Choroid plexus epithelial cell (primary cell): ENCODE results near the gene CCDC154.
"Not testable (repeated sequence)": the region's sequence is repeated elsewhere in the genome, so short reads cannot be mapped to it uniquely, and the experiment has no call there.

Experiments used
- DNase-seq: peaks from one replicate; pipeline ENCODE4 v3.0.0-alpha.2; 2010; ENCODE audit warnings: low read depth
- H3K4me3 ChIP-seq: 2 replicates; pipeline ENCODE4 v1.5.1; 2011; ENCODE audit warnings: low read depth, mild to moderate bottlenecking, control low read depth, low read length, moderate library complexity
- TF ChIP-seq, protein P1 (sequence below): conservative IDR thresholded peaks from 2 replicates; pipeline ENCODE4 v1.5.1; 2011; ENCODE audit warnings: low read depth, mild to moderate bottlenecking, control low read depth, inconsistent platforms, low read length, moderate library complexity

The CCDC154 gene

DNA sequence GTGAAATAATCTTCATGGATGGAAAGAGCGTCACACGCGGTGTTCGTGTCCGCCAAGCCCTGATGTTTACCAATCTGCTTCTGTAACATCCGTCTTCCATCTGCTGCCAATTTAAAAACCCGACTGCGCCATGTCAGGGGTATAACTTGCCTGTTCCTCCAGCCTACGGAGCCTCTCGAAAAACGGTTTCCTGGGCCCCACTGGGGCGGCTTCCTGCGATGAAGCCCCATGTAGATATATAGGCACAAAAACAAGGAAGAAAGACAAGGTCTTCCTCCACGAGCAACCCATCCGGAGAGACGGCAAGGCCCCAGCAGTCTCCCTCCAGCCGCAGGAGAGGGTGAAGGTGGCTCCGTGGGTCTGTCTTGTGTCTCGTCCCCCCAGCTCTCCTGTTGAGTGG lies 44.3 kb upstream of the CCDC154 start, which contains the start of gene PTX4:
Gene PTX4 (minus strand): TSS at position 326 of the 400 bp plus-strand sequence. CDS start 35 bp downstream, at position 291.
- TF ChIP-seq, protein P1, sequence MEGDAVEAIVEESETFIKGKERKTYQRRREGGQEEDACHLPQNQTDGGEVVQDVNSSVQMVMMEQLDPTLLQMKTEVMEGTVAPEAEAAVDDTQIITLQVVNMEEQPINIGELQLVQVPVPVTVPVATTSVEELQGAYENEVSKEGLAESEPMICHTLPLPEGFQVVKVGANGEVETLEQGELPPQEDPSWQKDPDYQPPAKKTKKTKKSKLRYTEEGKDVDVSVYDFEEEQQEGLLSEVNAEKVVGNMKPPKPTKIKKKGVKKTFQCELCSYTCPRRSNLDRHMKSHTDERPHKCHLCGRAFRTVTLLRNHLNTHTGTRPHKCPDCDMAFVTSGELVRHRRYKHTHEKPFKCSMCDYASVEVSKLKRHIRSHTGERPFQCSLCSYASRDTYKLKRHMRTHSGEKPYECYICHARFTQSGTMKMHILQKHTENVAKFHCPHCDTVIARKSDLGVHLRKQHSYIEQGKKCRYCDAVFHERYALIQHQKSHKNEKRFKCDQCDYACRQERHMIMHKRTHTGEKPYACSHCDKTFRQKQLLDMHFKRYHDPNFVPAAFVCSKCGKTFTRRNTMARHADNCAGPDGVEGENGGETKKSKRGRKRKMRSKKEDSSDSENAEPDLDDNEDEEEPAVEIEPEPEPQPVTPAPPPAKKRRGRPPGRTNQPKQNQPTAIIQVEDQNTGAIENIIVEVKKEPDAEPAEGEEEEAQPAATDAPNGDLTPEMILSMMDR: no peak
- no peak for DNase-seq
- H3K4me3 ChIP-seq: no peak within 1 kb of the TSS

DNA sequence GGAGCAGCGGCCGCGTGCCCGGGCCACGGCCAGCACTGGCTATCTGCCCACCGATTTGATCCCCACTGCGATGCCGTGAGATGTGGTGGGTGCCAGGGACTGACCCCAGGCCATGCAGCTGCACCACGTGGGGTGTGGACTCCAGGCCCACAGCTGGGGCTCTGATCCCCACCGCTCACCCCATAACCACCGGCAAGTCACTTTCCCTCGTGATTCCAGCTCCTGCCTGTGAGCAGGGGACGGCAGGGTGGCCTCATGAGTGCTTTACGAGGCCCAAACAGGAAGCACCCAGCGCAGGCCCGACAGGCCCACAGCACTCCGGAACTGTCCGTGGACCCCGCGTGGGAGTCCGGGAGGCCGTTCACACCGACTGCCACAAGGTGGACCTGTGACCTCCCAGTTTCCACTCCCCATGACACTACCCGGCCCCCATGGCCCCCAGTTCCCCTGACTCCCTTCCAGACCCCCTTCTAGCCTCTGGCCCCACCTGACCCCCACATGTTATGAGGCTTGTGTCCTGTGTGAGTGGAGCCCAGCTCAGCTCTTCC lies 43.8 kb upstream of the CCDC154 start:
- H3K4me3 ChIP-seq: no peak overlapping the region
- TF ChIP-seq, protein P1: no peak
- DNase-seq: no peak

DNA sequence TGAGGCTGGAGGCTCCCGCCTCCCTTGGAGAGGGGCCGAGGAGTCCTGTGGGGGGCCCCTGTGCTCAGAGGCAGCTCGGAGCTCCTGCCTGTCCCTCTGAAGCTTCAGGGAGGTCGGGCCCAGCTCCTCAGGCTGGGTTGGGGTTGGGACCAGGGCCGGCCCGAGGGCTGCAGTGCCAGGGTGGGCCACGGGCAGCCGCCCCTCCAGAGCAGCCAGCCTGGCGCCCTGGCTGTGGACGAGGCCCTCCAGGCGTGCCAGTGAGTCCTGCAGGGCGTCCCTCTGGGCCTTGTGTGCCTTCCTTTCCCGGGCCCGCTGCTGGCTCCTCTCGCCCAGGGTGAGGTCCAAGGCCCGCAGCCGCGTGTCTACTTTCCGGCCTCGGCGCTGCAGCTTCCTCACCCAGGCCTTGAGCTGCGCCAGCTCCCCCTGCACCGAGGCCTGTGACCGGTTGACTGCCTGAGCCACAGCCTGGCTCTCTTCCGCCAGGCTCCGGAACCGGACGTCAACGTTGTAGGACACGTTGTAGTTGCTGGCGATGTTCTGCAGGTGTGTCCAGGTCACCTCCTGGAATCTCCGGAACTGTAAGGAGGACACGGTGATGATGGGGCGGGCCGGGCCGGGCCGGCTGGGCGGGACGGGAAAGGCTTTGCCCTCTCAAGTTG lies 43.2 kb upstream of the CCDC154 start:
- TF ChIP-seq, protein P1: no peak
- no peak overlapping the region for H3K4me3 ChIP-seq
- no peak for DNase-seq

DNA sequence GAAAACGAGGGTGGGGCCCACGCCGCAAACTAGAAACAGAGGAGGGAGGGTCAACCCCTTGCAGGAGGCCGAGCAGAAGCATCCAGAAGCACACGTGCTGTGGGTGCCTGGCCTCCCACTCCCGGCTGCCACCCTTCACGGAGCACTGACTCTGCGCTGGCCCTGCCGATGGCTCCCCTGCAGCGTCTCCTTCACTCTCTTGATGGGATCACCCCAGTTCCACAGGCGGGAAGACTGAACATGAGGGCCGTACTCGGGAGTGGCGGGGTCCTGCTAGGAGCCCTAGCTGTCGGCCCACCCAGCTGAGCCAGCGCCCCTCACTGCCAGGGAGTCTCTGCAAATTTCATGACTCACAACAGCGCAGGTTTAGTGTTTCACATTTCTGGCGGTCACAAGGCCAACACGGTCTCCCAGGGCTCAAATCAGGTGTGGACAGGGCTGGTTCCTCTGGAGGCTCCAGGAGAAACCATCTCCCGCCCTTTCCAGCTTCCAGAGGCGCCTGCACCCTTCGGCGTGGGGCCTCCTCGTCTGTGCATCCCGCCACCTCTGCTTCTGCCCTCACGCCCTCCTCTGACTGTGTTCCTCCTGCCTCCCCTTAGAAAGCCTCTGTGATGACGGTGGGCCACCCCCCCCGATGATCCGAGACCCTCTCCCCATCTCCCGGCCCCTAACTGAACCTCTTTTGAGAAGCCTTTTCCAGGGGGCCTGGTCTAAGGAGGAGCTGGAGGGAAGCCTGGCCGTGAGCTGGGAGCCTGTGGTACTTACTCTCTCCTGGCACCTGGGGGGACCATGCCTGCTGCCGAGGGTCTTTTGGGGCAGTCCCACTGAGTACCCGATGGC lies 42.4 kb upstream of the CCDC154 start:
- H3K4me3 ChIP-seq: no peak overlapping the region
- DNase-seq: no peak

DNA sequence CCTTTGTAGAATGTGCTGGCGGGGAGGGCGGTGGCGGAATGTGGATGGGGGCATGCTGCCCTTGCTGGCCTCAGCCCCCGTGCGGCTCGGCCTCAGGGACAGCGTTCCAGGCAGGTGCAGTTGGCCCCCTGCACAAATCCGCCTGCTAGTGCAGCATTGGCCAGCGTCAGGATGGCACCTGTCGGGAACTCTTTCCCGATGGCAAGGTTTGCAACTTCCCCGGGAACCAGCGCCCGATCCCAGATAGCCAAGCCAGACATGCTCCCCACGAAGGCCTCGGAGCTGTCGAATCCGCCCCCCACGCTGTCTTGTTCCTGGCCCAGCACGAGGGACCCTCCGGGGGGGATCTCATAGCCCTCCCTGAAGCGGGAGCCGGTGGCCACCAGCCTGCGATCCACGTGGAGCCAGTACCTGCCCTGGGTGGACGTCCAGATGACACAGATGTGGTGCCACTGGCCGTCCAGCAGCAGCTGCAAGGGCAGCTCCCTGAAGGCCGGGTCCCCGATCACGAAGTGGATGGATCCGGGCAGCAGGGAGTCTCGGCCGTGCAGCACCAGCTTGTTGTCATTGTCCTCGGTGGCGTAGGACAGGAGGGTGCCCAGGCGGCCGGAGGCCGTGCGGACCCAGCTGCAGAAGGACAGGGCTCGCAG lies 41.6 kb upstream of the CCDC154 start:
- TF ChIP-seq, protein P1: no peak
- H3K4me3 ChIP-seq: no peak overlapping the region

More for the DNA sequence above, 42.4 kb upstream of the CCDC154 start:
- TF ChIP-seq, protein P1: no peak

DNA sequence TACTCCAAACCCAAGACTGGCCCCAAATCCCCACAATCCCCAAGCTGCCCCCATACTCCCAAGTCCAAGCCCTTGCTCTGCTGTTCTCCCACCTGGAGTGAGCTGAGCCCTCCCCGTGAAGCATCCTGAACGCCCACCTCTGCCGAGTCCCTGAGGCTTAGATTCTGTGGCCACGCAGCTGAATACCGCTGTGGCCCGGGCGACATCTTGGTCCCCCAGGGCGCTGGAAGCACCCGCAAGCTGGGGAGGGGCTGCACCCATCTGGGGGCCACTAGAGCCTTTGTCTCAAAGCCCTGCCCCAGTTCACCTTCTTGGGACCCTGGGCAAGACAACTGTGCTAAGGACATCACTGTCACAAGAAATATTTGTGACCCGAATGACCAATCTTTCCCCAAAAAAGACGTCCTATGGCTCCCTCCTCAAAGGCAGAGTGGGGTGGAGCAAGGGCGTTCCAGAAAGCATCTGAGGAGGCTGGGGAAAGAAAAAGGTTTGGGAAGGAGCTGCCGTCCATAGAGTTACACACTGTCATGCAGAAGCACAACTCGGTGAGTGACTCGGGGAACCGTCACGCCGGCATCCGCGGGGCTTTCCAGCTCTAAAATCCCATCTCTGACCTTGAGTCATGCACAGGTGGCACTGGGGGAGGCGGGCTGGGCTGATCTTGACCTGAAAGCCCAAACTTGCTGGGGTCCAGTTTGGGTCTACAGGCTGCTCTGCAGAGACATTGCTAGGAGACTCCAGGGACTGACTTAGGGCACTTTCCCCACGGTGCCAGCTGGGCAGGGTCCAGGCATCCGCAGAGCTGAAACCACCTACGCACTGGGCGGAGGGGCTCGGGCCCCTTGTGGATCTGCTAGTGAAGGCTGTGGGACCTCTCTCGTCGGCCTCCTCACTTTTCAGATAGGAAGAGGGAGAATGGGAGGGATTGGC lies 37.8 kb upstream of the CCDC154 start:
- H3K4me3 ChIP-seq: no peak overlapping the region
- DNase-seq: no peak
- TF ChIP-seq, protein P1: no peak

More for the DNA sequence above, 41.6 kb upstream of the CCDC154 start:
- no peak for DNase-seq

DNA sequence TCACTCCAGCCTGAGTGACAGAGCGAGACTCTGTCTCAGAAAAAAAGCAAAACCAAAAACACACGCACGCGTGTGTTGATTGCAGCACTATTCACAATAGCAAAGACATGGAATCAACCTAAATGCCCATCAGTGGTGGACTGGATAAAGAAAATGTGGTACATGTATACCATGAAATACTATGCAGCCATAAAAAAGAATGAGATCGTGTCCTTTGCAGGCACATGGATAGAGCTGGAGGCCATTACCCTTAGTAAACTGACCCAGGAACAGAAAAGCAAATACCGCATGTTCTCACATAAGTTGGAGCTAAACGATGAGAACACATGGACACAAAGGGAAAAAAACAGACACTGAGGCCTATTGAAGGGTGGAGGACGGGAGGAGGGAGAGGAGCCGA lies 34.6 kb upstream of the CCDC154 start:
- not testable (repeated sequence) for H3K4me3 ChIP-seq, DNase-seq
